Fibroblast of villous mesenchyme (primary cell): ENCODE results near the gene GLIS2. TPM values are rescaled to one million over a fixed set of nuclear protein-coding genes. Genes with fewer than 3 reads are reported as not detected.
"Not testable (repeated sequence)": the region's sequence is repeated elsewhere in the genome, so short reads cannot be mapped to it uniquely, and the experiment has no call there.

ENCODE experiments used
- DNase-seq: peaks from one replicate; pipeline ENCODE4 v3.0.0-alpha.2; 2010; ENCODE audit warnings: low read depth
- H3K4me3 ChIP-seq: 2 replicates; pipeline ENCODE4 v1.5.1; 2011; ENCODE audit warnings: low read depth, mild to moderate bottlenecking, low read length
- CTCF ChIP-seq: IDR thresholded peaks from 2 replicates; pipeline ENCODE4 v1.5.1; 2012; ENCODE audit warnings: low read depth, mild to moderate bottlenecking, low read length; ENCODE audit not compliant: insufficient read depth
- total RNA-seq: library from RNA; depleted of rRNA; stranded (reverse); fragments of >200 nt; gene quantifications from 2 replicates; pipeline ENCODE4 v1.2.3, GENCODE V29; 2012

Gene GLIS2
- total RNA-seq, 1 donor: 4.3 TPM

- peak; percentile 97 for TF ChIP-seq CTCF
- no peak overlapping the region for H3K4me3 ChIP-seq
- peak; percentile 71 for DNase-seq
These were observed 14.5 kb downstream of the GLIS2 start for GRCh38 chr16:4330277-4330874.

- no peak for TF ChIP-seq CTCF
- H3K4me3 ChIP-seq: no peak overlapping the region
- DNase-seq: no peak
These were observed 16.2 kb downstream of the GLIS2 start for GRCh38 chr16:4332083-4332482.

- no peak for TF ChIP-seq CTCF
- no peak for DNase-seq
- no peak overlapping the region for H3K4me3 ChIP-seq
These were observed 16.9 kb downstream of the GLIS2 start for GRCh38 chr16:4332623-4333307.

- TF ChIP-seq CTCF: no peak
These were observed 17.4 kb downstream of the GLIS2 start for GRCh38 chr16:4333308-4333638.

GRCh38 chr16:4333714-4334113 is 17.8 kb downstream of the GLIS2 start:
- not testable (repeated sequence) for H3K4me3 ChIP-seq, DNase-seq

More at GRCh38 chr16:4333308-4333638, 17.4 kb downstream of the GLIS2 start:
- no peak overlapping the region for H3K4me3 ChIP-seq
- DNase-seq: no peak

- no peak for DNase-seq
- H3K4me3 ChIP-seq: no peak overlapping the region
- no peak for TF ChIP-seq CTCF
These were observed 19.0 kb downstream of the GLIS2 start for GRCh38 chr16:4334724-4335495.
